Naive thymus-derived CD4-positive, alpha-beta T cell (primary cell): ENCODE results near the gene RNF222. TPM values are rescaled to one million over a fixed set of nuclear protein-coding genes. Genes with fewer than 3 reads are reported as not detected.
A peak's percentile ranks its signal among the peaks of the same experiment; 100 is the strongest.

ENCODE experiments used
- ATAC-seq: fragments of 150-1000 bp; cut with Tn5 transposase; 2 replicates; pipeline ENCODE4 v1.10.0; 2021; ENCODE audit warnings: mild to moderate bottlenecking, moderate library complexity
- CTCF ChIA-PET: fragments of 350-600 bp; sonication (Branson Sonifier 250); formaldehyde crosslinking; loops from one replicate; lab custom pipeline; 2021; ENCODE audit warnings: antibody characterized with exemption; lab: Charles Lee
- POLR2A ChIA-PET: fragments of 350-600 bp; sonication (Branson Sonifier 250); formaldehyde crosslinking; loops from one replicate; lab custom pipeline; 2021; ENCODE audit warnings: antibody characterized with exemption, inconsistent platforms; lab: Charles Lee
- DNase-seq, 9 donors: peaks; one replicate each; pipeline versions ENCODE4 v3.0.0 to v3.0.0-alpha.2; 2020 to 2022; ENCODE audit warnings: mixed read lengths in 1 of 9
- H3K27ac ChIP-seq: one replicate; pipeline ENCODE4 v1.7.0; 2013; ENCODE audit warnings: mild to moderate bottlenecking, low read depth, low read length, moderate library complexity
- H3K27me3 ChIP-seq, 2 donors: one replicate each; pipeline ENCODE4 v1.7.0; 2013; ENCODE audit warnings: low read length in 2 of 2, mild to moderate bottlenecking in 2 of 2, moderate library complexity in 2 of 2; ENCODE audit not compliant: control insufficient read depth in 2 of 2, insufficient read depth in 2 of 2
- H3K36me3 ChIP-seq, 3 experiments: 1 replicate in 2 of 3; 2 replicates in 1 of 3; pipeline ENCODE4 v1.7.0; 2013; ENCODE audit warnings: low read length in 3 of 3, mild to moderate bottlenecking in 3 of 3, moderate library complexity in 1 of 3; ENCODE audit not compliant: insufficient read depth in 3 of 3, control insufficient read depth in 2 of 3
- H3K4me1 ChIP-seq, 2 donors: one replicate each; pipeline ENCODE4 v1.7.0; 2013; ENCODE audit warnings: low read length in 2 of 2, mild to moderate bottlenecking in 2 of 2, moderate library complexity in 1 of 2; ENCODE audit not compliant: control insufficient read depth in 2 of 2, insufficient read depth in 2 of 2
- H3K4me3 ChIP-seq: 2 replicates; pipeline ENCODE4 v1.7.0; 2013; ENCODE audit warnings: mild to moderate bottlenecking, low read length
- H3K9me3 ChIP-seq, 3 experiments: 1 replicate in 2 of 3; 2 replicates in 1 of 3; pipeline ENCODE4 v1.7.0; 2013; ENCODE audit warnings: low read length in 3 of 3; ENCODE audit not compliant: control insufficient read depth in 2 of 3
- H3K27ac Mint-ChIP-seq, 9 donors: one replicate each; pipeline ENCODE4 v1.8.0; 2020 to 2022; ENCODE audit warnings: mixed read lengths in 9 of 9, mild to moderate bottlenecking in 8 of 9, moderate library complexity in 5 of 9, inconsistent platforms in 2 of 9
- H3K27me3 Mint-ChIP-seq, 5 donors: one replicate each; pipeline ENCODE4 v1.8.0; 2021 to 2022; ENCODE audit warnings: mixed read lengths in 5 of 5, mild to moderate bottlenecking in 1 of 5
- H3K36me3 Mint-ChIP-seq, 5 donors: one replicate each; pipeline ENCODE4 v1.8.0; 2020 to 2022; ENCODE audit warnings: mixed read lengths in 5 of 5, mild to moderate bottlenecking in 3 of 5, inconsistent platforms in 1 of 5
- H3K4me1 Mint-ChIP-seq, 7 donors: one replicate each; pipeline ENCODE4 v1.8.0; 2020 to 2022; ENCODE audit warnings: mixed read lengths in 7 of 7, mild to moderate bottlenecking in 3 of 7, inconsistent platforms in 1 of 7
- H3K4me3 Mint-ChIP-seq, 10 donors: one replicate each; pipeline ENCODE4 v1.8.0; 2020 to 2022; ENCODE audit warnings: mild to moderate bottlenecking in 10 of 10, mixed read lengths in 10 of 10, moderate library complexity in 6 of 10, inconsistent platforms in 2 of 10
- H3K9me3 Mint-ChIP-seq, 11 donors: one replicate each; pipeline ENCODE4 v1.8.0; 2020 to 2022; ENCODE audit warnings: mixed read lengths in 11 of 11, mild to moderate bottlenecking in 4 of 11, inconsistent platforms in 1 of 11, moderate library complexity in 1 of 11
- intact Hi-C, 2 donors: fragments of 100-400 bp; cut with micrococcal nuclease; formaldehyde crosslinking; loops; one replicate each; pipeline ENCODE4 v1.15.1; 2023
- polyA plus RNA-seq, 2 donors: library from polyadenylated mRNA; unstranded; fragments of 300-500 nt; fragmentation: Illumina TruSeq; gene quantifications; one replicate each; pipeline ENCODE4 v1.2.3, GENCODE V29; 2021
- total RNA-seq, 6 experiments: library from RNA in 5 of 6; stranded (reverse) in 5 of 6; gene quantifications; 1 replicate in 5 of 6; 2 replicates in 1 of 6; pipeline ENCODE4 v1.2.3 and lab custom pipeline; 2021 to 2026

Gene RNF222
- total and polyA plus RNA-seq, 7 experiments from 2014 or later = 0.13 to 1.7 (median 0.26) TPM; not detected in 1

DNA sequence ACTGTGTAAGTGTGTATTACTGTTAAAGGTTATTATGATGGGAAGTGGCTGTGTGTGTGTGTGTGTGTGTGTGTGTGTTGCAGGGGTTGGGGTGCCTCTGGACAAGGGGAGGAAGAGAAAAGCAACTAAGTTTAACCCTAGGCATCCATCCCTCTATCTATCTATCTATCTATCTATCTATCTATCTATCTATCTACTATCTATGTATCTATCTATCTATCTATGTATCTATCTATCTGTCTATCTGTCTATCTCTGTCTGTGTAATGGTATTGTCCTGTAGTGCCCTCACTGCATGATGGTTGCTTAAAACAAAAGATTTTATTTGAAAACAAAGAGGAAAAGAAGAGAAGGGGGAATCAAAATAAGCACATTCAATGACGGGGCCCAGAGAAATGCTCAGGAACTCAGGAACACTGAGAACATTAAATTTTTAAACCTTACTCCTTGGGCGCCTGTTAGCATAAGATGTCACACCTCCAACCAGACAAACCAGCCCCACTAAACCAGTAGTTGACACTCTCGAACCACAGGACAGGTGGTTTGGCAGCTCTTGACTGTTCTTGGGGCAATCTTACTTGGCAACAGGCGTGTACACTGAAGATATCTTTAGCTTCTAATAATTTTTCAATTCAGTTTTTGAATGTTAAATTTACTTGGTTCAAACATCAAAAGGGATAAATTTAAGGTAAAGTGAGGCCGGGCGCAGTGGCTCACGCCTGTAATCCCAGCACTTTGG, 9.5 kb downstream of the RNF222 start:
- DNase-seq = no peak
- H3K4me3 ChIP-seq = no peak overlapping the region
- ATAC-seq = no peak

DNA sequence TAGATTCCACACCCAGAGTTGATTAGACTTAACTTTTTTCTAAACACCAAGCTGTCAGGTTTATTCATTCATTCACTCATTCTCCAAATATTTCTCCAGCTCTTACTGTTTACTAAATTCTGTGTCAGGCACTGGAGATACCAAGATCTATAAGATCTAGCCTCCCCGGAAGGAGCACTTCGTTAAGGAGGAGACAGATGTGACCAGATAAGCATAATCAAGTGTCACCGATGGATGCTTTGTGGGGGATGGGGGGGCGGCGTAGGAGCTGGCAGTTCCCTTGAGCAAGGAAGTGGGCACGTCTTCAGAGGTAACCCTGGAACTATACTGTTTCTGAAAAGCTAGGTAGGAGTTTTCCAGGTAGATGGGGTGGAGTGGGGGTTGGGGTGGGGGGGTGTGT, 10.8 kb downstream of the RNF222 start:
- peak overlapping the region in 6 of 9 donors; percentile 23 to 74 (median 40) for H3K27ac Mint-ChIP-seq
- DNase-seq = no peak
- Histone ChIP-seq H3K4me1 (peaks cover 9 to 25% of the 10 kb centered on the region in 2 donors), H3K4me3 (no peak overlapping the region), H3K36me3 (peaks cover 0 to 4% (median 0%) of the 10 kb centered on the region in 3 experiments), H3K27ac (no peak overlapping the region), H3K27me3 (no peaks in the 10 kb centered on the region), H3K9me3 (no peaks in the 10 kb centered on the region)
- ChIA-PET CTCF (interaction anchor here (0.6 kb wide), 1 partner anchor 152 kb away, joined by 3 read pairs; no protein-coding TSS in a partner anchor), POLR2A (no interaction called here)
- peaks cover 3 to 12% (median 5%) of the 10 kb centered on the region in 5 donors for H3K36me3 Mint-ChIP-seq
- peaks cover 0 to 7% (median 0%) of the 10 kb centered on the region in 11 donors for H3K9me3 Mint-ChIP-seq
- ATAC-seq = no peak
- intact Hi-C loops = loop anchor here (10.0 kb wide), 3 partner anchors 162 to 1372 kb away; partner anchors contain the start of genes PIK3R5 (in 1 of the 2) and RNASEK (in 1 of the 2)
- H3K27me3 Mint-ChIP-seq = peaks cover 0 to 2% (median 0%) of the 10 kb centered on the region in 5 donors
- H3K4me3 Mint-ChIP-seq = peak overlapping the region in 3 of 10 donors; percentile 4 to 53 (median 19)
- H3K4me1 Mint-ChIP-seq = peaks cover 19 to 43% (median 33%) of the 10 kb centered on the region in 7 donors

More for the DNA sequence above, 9.5 kb downstream of the RNF222 start:
- Histone ChIP-seq H3K36me3 (no peaks in the 10 kb centered on the region), H3K4me1 (peaks cover 8 to 22% of the 10 kb centered on the region in 2 donors), H3K27ac (no peak overlapping the region), H3K27me3 (no peaks in the 10 kb centered on the region), H3K9me3 (no peaks in the 10 kb centered on the region)
- H3K4me1 Mint-ChIP-seq = peaks cover 16 to 30% (median 23%) of the 10 kb centered on the region in 7 donors
- H3K27me3 Mint-ChIP-seq = peaks cover 0 to under 1% (median 0%) of the 10 kb centered on the region in 5 donors
- ChIA-PET CTCF (no interaction called here), POLR2A (no interaction called here)
- peak overlapping the region in 4 of 9 donors; percentile 4 to 25 (median 17) for H3K27ac Mint-ChIP-seq
- H3K4me3 Mint-ChIP-seq = peak overlapping the region in 1 of 10 donors; percentile 6
- H3K36me3 Mint-ChIP-seq = peaks cover 0 to 3% (median 2%) of the 10 kb centered on the region in 5 donors
- intact Hi-C loops = loop anchor here (10.0 kb wide), 3 partner anchors 163 to 1373 kb away; partner anchors contain the start of genes PIK3R5 (in 1 of the 2) and RNASEK (in 1 of the 2)
- H3K9me3 Mint-ChIP-seq = peaks cover 0 to 7% (median 0%) of the 10 kb centered on the region in 11 donors

DNA sequence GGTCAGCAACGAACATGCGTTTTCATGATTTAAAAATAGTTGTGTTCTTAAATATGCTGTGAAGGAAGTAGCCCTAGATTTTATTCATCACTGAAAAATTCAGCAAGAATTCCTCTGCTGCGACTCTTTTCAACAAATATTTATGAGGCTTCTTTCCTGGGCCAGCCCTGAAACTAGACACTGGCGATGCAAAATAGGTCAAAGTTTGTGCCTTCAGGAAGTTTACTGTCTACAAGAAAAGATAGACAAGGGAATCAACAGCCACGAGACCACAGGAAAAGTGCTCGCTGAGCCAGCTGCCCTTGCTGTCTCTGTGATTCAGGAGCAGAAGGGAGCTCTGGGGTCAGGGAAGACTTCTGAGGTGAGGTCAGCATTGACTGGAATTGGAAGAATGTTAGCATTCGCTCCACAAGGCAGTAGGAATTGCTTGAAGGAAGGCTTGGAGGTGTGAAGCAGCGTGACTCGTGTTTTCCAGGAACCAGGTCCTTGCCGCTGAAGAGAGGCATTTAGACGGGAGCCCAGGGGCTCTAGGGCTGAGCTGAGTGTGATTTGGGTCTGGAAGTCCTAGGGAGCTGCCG, 12.7 kb downstream of the RNF222 start:
- Histone ChIP-seq H3K27ac (peak overlapping the region; percentile 34), H3K27me3 (no peaks in the 10 kb centered on the region), H3K4me1 (peaks cover 28 to 44% of the 10 kb centered on the region in 2 donors), H3K4me3 (no peak overlapping the region), H3K9me3 (no peaks in the 10 kb centered on the region), H3K36me3 (peaks cover 10 to 22% (median 12%) of the 10 kb centered on the region in 3 experiments)
- H3K27ac Mint-ChIP-seq = peak overlapping the region in 5 of 9 donors; percentile 71 to 98 (median 93)
- DNase-seq (no peak), ATAC-seq (no peak)
- ChIA-PET CTCF (interaction anchor here (1.3 kb wide), 1 partner anchor 8 kb away, joined by 4 read pairs; the partner anchor contains the start of gene KRABD2), POLR2A (interaction anchor here (0.7 to 1.3 kb wide), 2 partner anchors 8 to 26 kb away, joined by 3 read pairs; partner anchors contain the start of gene KRABD2)
- H3K36me3 Mint-ChIP-seq = peaks cover 5 to 26% (median 13%) of the 10 kb centered on the region in 5 donors
- intact Hi-C loops = loop anchor here (5.0 to 10.0 kb wide), 11 partner anchors 160 to 1743 kb away; partner anchors contain the start of genes CNTROB (in 1 of the 2), CYB5D1 (in 1 of the 2), EIF5A (in 1 of the 2) and KIAA0753 (in 1 of the 2)
- H3K27me3 Mint-ChIP-seq = peaks cover 0 to 2% (median 0%) of the 10 kb centered on the region in 5 donors
- peaks cover 0 to 7% (median 0%) of the 10 kb centered on the region in 11 donors for H3K9me3 Mint-ChIP-seq
- peaks cover 25 to 60% (median 49%) of the 10 kb centered on the region in 7 donors for H3K4me1 Mint-ChIP-seq
- H3K4me3 Mint-ChIP-seq = peak overlapping the region; percentile 93 to 99 (median 97)

DNA sequence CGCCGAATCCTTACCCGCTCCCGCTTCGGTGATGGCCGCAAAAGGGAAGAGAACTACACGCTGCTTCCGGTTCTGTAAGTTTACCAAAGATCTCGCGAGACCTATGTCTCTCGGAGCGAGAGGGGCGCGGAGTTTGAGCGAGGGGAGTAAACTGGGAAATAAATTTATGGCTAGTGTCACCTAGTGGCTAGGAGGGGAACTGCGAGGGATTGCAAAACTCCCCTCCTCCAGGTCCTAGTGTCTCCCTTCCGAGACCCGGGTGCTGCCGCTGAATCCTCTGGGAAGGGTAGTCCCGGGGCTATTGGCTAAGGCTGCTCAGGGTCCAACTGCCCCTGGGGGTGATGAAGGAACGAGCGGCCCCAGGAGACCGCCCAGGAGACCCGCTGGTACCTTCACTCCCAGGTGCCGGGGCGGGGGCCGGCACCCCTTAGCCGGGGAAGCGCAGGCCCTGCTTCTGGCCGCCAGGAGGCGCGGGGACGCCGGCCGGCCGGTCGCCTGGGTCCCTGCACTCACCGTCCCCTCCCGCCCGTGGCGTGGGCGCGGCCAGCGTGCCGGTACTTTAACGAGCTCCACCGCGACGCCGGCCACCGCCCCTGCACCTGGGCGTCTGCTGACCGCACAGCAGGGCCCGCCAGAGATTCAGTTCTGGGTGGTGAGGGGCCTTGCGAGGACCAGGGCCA, 14.3 kb downstream of the RNF222 start, which contains the start of gene RPL26:
Gene RPL26 (minus strand): TSS at position 51 of the 680 bp plus-strand sequence. CDS start 883 bp downstream, outside the sequence.
- peak; percentile 94 for ATAC-seq

DNA sequence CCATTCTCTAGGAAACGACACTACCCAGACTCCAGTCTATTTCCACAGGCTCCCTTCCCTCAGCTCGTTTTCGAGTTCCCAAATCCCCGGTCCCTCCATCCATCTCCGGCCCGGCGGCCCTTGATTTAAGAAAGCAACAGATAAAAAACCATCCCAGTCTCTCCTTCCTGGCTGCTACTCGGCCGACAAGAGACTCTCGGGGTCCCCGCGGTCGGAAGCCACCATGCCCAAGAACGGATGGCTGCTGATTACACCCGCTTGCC, 14.8 kb downstream of the RNF222 start:
- intact Hi-C loops = loop anchor here (1.0 to 10.0 kb wide), 25 partner anchors 10 to 1741 kb away; partner anchors contain the start of genes NDEL1 (in 2 of the 2), ALOXE3 (in 1 of the 2), CNTROB (in 1 of the 2) and CTC1 (in 1 of the 2)
- H3K4me1 Mint-ChIP-seq = peaks cover 33 to 76% (median 60%) of the 10 kb centered on the region in 7 donors
- Histone ChIP-seq H3K4me1 (peaks cover 28 to 36% of the 10 kb centered on the region in 2 donors), H3K27ac (peak overlapping the region; percentile 82), H3K9me3 (no peaks in the 10 kb centered on the region), H3K4me3 (peak overlapping the region; percentile 83), H3K36me3 (peaks cover 21 to 42% (median 26%) of the 10 kb centered on the region in 3 experiments), H3K27me3 (no peaks in the 10 kb centered on the region)
- H3K27ac Mint-ChIP-seq = peak overlapping the region; percentile 93 to 98 (median 96)
- peak overlapping the region; percentile 93 to 99 (median 97) for H3K4me3 Mint-ChIP-seq
- POLR2A ChIA-PET = interaction anchor here (0.6 to 1.1 kb wide), 4 partner anchors 11 to 54 kb away, joined by 3 to 5 read pairs (median 3); partner anchors contain the start of gene NDEL1
- peaks cover 0 to 2% (median 0%) of the 10 kb centered on the region in 5 donors for H3K27me3 Mint-ChIP-seq
- ATAC-seq = no peak
- DNase-seq = no peak
- peaks cover 0 to 7% (median 0%) of the 10 kb centered on the region in 11 donors for H3K9me3 Mint-ChIP-seq
- CTCF ChIA-PET = interaction anchor here (2.9 kb wide), 1 partner anchor 363 kb away, joined by 11 read pairs; no protein-coding TSS in a partner anchor
- H3K36me3 Mint-ChIP-seq = peaks cover 5 to 33% (median 25%) of the 10 kb centered on the region in 5 donors

More for the DNA sequence above, 14.3 kb downstream of the RNF222 start, which contains the start of gene RPL26:
- ChIA-PET POLR2A (interaction anchor here (0.6 to 1.5 kb wide), 9 partner anchors 10 to 1163 kb away, joined by 3 to 12 read pairs (median 5); partner anchors contain the start of genes CTC1, NDEL1 and PFAS), CTCF (interaction anchor here (0.6 to 2.9 kb wide), 8 partner anchors 10 to 615 kb away, joined by 3 to 11 read pairs (median 3); partner anchors contain the start of gene NDEL1)
- H3K4me3 ChIP-seq = peak within 1 kb of the TSS; percentile 83
- Mint-ChIP-seq H3K27ac (peak within 1 kb of the TSS; percentile 93 to 98 (median 96)), H3K4me3 (peak within 1 kb of the TSS; percentile 93 to 99 (median 97)), H3K36me3 (peaks cover 5 to 33% (median 22%) of the 10 kb centered on the region in 5 donors), H3K4me1 (peaks cover 34 to 76% (median 60%) of the 10 kb centered on the region in 7 donors), H3K9me3 (peaks cover 0 to 7% (median 0%) of the 10 kb centered on the region in 11 donors), H3K27me3 (peaks cover 0 to 2% (median 0%) of the 10 kb centered on the region in 5 donors)
- H3K27ac ChIP-seq = peak within 1 kb of the TSS; percentile 82
- no peaks in the 10 kb centered on the region for H3K27me3 ChIP-seq
- peaks cover 28 to 40% of the 10 kb centered on the region in 2 donors for H3K4me1 ChIP-seq
- intact Hi-C loops = loop anchor here (1.0 to 10.0 kb wide), 25 partner anchors 10 to 1741 kb away; partner anchors contain the start of genes NDEL1 (in 2 of the 2), ALOXE3 (in 1 of the 2), CNTROB (in 1 of the 2) and CTC1 (in 1 of the 2)
- H3K9me3 ChIP-seq = no peaks in the 10 kb centered on the region
- peaks cover 21 to 38% (median 26%) of the 10 kb centered on the region in 3 experiments for H3K36me3 ChIP-seq
- peak; percentile 89 to 97 (median 97) for DNase-seq
